ENCODE measurements around the gene OASL. TPM values are rescaled to one million over a fixed set of nuclear protein-coding genes. Genes with fewer than 3 reads are reported as not detected.

The OASL gene
- total RNA-seq, 1 donor from 2014 or later, result not detected

DNA sequence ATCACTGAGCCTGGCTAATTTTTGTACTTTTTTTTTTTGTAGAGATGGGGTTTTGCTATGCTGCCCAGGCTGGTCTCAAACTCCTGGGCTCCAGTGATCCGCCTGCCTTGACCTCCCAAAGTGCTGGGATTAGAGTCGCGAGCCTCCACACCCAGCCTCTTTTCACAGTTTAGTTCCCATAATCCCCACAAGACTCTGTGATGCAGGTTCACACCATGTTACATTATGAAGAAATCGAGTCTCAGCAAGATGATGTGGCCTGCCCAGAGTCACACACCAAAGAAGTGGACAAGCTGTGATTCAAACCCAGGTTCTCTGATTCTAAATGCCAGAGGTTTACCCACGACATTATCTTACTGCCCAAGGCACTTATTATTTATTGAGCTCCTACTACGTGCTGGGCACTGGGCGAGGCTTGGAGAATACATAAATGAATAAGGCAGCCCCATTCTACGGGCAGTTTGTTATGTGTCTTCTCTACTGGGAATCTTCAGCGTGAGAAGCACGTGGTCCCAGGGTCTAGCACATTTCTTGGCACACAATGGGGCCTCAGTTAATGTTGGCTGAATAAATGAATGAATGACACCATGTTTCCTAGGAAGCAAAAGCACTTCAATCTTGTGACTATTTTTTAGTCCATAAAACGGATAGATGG lies 23.5 kb upstream of the OASL start:
- H3K4me3 Mint-ChIP-seq (ENCODE audit: unreplicated experiment), result no peak overlapping the region
- no peaks in the 10 kb centered on the region for H3K4me1 Mint-ChIP-seq (ENCODE audit: low read depth, unreplicated experiment)
- no peak for DNase-seq
- H3K27ac Mint-ChIP-seq (ENCODE audit: unreplicated experiment), result no peak overlapping the region
- H3K9me3 Mint-ChIP-seq (ENCODE audit: unreplicated experiment), result peaks cover 2% of the 10 kb centered on the region
- TF ChIP-seq, protein P1, sequence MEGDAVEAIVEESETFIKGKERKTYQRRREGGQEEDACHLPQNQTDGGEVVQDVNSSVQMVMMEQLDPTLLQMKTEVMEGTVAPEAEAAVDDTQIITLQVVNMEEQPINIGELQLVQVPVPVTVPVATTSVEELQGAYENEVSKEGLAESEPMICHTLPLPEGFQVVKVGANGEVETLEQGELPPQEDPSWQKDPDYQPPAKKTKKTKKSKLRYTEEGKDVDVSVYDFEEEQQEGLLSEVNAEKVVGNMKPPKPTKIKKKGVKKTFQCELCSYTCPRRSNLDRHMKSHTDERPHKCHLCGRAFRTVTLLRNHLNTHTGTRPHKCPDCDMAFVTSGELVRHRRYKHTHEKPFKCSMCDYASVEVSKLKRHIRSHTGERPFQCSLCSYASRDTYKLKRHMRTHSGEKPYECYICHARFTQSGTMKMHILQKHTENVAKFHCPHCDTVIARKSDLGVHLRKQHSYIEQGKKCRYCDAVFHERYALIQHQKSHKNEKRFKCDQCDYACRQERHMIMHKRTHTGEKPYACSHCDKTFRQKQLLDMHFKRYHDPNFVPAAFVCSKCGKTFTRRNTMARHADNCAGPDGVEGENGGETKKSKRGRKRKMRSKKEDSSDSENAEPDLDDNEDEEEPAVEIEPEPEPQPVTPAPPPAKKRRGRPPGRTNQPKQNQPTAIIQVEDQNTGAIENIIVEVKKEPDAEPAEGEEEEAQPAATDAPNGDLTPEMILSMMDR (IDR thresholded peaks at IDR 0.05; ENCODE audit: partially characterized antibody, unreplicated experiment), result no peak
- H3K27me3 Mint-ChIP-seq (ENCODE audit: unreplicated experiment), result no peaks in the 10 kb centered on the region
- no peaks in the 10 kb centered on the region for H3K36me3 Mint-ChIP-seq (ENCODE audit: unreplicated experiment)

DNA sequence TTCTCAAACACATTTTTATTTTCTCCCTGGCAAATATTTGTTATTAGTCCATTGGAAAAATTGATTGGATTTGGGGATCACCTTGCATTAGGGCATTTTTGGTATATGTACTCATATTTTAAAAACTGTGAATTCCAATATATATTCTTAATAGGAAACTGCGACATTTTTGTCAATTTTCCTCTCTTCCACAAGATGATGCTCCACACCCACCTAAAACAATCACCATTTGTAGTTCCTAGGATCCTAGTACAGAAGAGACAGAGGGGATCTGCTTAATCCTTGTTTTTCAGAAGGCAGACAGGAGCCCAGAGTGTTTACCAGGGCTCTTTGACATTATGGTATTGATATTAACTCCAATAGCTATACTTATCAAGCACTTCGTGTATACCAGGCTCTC lies 22.8 kb upstream of the OASL start:
- H3K27ac Mint-ChIP-seq (ENCODE audit: unreplicated experiment), result no peak overlapping the region
- TF ChIP-seq, protein P1 (IDR thresholded peaks at IDR 0.05; ENCODE audit: partially characterized antibody, unreplicated experiment), result no peak
- no peak for DNase-seq
- H3K27me3 Mint-ChIP-seq (ENCODE audit: unreplicated experiment), result no peaks in the 10 kb centered on the region
- H3K4me1 Mint-ChIP-seq (ENCODE audit: low read depth, unreplicated experiment), result no peaks in the 10 kb centered on the region
- H3K9me3 Mint-ChIP-seq (ENCODE audit: unreplicated experiment), result peaks cover 2% of the 10 kb centered on the region
- H3K4me3 Mint-ChIP-seq (ENCODE audit: unreplicated experiment), result no peak overlapping the region
- no peaks in the 10 kb centered on the region for H3K36me3 Mint-ChIP-seq (ENCODE audit: unreplicated experiment)

DNA sequence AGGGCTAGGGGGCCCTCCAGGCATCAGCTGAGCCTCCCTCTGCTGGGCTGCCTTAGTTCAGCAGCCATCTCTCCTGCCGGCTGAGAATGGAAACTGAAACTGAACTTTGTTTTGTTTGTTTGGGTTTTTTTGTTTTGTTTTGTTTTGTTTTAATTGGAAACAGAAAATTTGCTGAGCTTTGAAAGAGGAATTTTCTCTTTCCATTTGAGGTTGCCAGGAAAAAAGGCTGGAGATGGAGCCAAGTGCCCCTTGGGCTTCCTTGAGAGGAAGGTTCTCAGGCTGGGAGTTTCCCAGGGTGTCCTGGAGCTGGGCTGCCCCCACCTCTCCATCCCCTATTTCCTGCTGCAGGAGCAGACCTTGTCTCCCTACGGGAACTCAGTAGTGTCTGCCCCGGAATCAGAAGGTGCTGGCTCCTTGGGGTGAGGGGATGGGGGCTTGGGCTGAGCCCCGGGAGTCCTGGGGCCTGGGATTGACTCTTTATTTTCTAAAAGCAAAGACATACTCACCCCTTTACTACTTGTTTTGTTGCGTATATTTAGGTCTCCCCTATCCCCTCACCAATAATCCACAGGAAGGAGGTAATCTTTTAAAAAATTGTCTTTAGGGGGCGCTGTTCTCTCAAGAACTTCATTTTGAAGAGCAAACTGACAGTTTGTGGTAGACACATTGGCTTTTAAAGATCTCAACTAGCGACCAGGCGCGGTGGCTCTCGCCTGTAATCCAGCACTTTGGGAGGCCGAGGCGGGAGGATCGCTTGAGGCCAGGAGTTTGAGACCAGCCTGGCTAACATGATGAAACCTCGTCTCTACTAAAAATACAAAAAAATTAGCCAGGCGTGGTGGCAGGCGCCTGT lies 21.3 kb upstream of the OASL start:
- no peaks in the 10 kb centered on the region for H3K36me3 Mint-ChIP-seq (ENCODE audit: unreplicated experiment)
- TF ChIP-seq, protein P1 (IDR thresholded peaks at IDR 0.05; ENCODE audit: partially characterized antibody, unreplicated experiment), result peak; percentile 54
- no peak for DNase-seq
- no peaks in the 10 kb centered on the region for H3K4me1 Mint-ChIP-seq (ENCODE audit: low read depth, unreplicated experiment)
- H3K4me3 Mint-ChIP-seq (ENCODE audit: unreplicated experiment), result no peak overlapping the region
- no peaks in the 10 kb centered on the region for H3K27me3 Mint-ChIP-seq (ENCODE audit: unreplicated experiment)
- no peak overlapping the region for H3K27ac Mint-ChIP-seq (ENCODE audit: unreplicated experiment)
- H3K9me3 Mint-ChIP-seq (ENCODE audit: unreplicated experiment), result peaks cover 2% of the 10 kb centered on the region

DNA sequence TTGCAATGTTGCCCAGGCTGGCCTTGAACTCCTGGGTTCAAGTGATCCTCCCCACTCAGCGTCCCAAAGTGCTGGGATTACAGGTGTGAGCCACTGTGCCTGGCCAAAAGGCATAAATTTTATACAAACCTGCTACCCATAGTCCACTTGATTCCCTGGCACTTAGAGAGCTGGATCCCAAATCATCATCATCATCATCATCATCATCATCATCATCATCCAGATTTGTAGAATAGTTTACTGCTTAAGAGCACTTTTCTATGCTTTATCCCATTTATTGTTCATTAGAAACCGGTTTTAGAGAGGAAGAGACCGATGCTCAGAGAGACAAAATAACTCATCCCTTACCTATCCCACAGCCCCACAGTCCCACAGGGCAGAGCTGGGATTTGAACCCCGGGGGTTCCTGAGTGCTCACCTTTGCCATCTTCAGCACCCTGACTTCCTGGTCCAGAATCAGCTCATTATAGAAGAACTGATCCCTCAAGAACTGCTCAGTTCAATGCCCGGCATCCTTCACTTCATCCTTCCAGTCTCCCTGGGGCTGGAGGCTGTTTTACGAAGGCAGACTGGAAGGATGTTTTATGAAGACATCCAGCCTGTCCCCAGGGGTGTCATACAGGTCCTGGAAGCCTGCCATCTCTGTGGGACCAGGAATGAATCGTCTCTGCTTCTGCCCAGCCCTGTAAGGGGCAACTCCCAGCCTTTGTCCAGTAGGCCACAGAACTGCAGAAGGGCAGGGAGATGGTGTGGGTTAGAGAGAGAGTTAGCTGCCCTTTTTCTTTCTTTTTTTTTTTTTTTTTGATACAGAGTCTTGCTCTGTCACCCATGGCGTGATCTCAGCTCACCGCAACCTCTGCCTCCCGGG lies 20.2 kb upstream of the OASL start:
- TF ChIP-seq, protein P1 (IDR thresholded peaks at IDR 0.05; ENCODE audit: partially characterized antibody, unreplicated experiment), result no peak
- no peaks in the 10 kb centered on the region for H3K27me3 Mint-ChIP-seq (ENCODE audit: unreplicated experiment)
- H3K27ac Mint-ChIP-seq (ENCODE audit: unreplicated experiment), result no peak overlapping the region
- H3K36me3 Mint-ChIP-seq (ENCODE audit: unreplicated experiment), result no peaks in the 10 kb centered on the region
- no peaks in the 10 kb centered on the region for H3K4me1 Mint-ChIP-seq (ENCODE audit: low read depth, unreplicated experiment)
- no peak for DNase-seq
- H3K9me3 Mint-ChIP-seq (ENCODE audit: unreplicated experiment), result peaks cover 2% of the 10 kb centered on the region
- H3K4me3 Mint-ChIP-seq (ENCODE audit: unreplicated experiment), result no peak overlapping the region
